ENCODE results near the gene CCNG2.

DNA sequence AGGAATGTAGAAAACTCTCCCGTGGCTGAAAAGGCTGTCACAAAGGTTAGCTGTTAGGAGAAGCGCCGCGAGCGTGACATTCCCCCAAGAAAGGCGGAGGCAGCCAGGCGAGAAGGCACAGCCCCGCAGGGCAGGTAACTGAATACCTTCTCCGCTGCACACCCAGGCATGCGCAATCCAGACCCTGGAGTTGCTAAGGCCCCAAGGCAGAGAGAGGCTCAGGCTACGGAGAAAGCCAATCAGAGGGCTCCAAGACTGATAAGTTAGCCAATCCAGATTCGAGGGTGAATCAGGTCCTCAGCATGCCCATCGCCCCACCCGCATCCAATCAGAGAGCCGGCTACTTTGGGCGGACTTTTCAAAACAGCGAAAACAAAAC lies 485 bp upstream of the CCNG2 start:
- TF ChIP-seq, protein P1, sequence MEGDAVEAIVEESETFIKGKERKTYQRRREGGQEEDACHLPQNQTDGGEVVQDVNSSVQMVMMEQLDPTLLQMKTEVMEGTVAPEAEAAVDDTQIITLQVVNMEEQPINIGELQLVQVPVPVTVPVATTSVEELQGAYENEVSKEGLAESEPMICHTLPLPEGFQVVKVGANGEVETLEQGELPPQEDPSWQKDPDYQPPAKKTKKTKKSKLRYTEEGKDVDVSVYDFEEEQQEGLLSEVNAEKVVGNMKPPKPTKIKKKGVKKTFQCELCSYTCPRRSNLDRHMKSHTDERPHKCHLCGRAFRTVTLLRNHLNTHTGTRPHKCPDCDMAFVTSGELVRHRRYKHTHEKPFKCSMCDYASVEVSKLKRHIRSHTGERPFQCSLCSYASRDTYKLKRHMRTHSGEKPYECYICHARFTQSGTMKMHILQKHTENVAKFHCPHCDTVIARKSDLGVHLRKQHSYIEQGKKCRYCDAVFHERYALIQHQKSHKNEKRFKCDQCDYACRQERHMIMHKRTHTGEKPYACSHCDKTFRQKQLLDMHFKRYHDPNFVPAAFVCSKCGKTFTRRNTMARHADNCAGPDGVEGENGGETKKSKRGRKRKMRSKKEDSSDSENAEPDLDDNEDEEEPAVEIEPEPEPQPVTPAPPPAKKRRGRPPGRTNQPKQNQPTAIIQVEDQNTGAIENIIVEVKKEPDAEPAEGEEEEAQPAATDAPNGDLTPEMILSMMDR (IDR thresholded peaks at IDR 0.05), result no peak
- TF ChIP-seq POLR2A (IDR thresholded peaks at IDR 0.05), result peak; percentile 60 to 86 (median 84)
